Hepatocyte (in vitro differentiated cells): ENCODE measurements around the gene PRR5. TPM values are rescaled to one million over a fixed set of nuclear protein-coding genes. Genes with fewer than 3 reads are reported as not detected.

Experiments
- DNase-seq: peaks from one replicate; pipeline ENCODE4 v3.0.0-alpha.2; 2016; ENCODE audit warnings: low spot score
- H2AFZ ChIP-seq: fragments of 200-600 bp; sonication (generic); 2 replicates; pipeline ENCODE4 v1.6.0; 2016; ENCODE audit warnings: antibody characterized with exemption, mild to moderate bottlenecking
- H3K27ac ChIP-seq: fragments of 200-600 bp; sonication (generic); 2 replicates; pipeline ENCODE4 v1.5.1; 2016; ENCODE audit warnings: mild to moderate bottlenecking
- H3K27me3 ChIP-seq: fragments of 200-600 bp; sonication (generic); 2 replicates; pipeline ENCODE4 v1.6.1; 2016
- H3K36me3 ChIP-seq: fragments of 200-600 bp; sonication (generic); replicated peaks from 2 replicates; pipeline ENCODE4 v1.5.1; 2016; ENCODE audit warnings: low read depth; ENCODE audit not compliant: insufficient read depth
- H3K4me1 ChIP-seq: fragments of 200-600 bp; sonication (generic); 2 replicates; pipeline ENCODE4 v1.5.1; 2016; ENCODE audit warnings: mild to moderate bottlenecking, moderate library complexity; ENCODE audit not compliant: insufficient read depth
- H3K4me2 ChIP-seq: fragments of 200-600 bp; sonication (generic); 2 replicates; pipeline ENCODE4 v1.6.0; 2016
- H3K4me3 ChIP-seq: fragments of 200-600 bp; sonication (generic); 2 replicates; pipeline ENCODE4 v1.5.1; 2016; ENCODE audit warnings: mild to moderate bottlenecking
- H3K79me2 ChIP-seq: fragments of 200-600 bp; sonication (generic); 2 replicates; pipeline ENCODE4 v1.6.0; 2017; ENCODE audit warnings: mild to moderate bottlenecking
- H3K9me2 ChIP-seq: fragments of 200-600 bp; sonication (generic); replicated peaks from 2 replicates; pipeline ENCODE4 v1.6.0; 2017; ENCODE audit warnings: mild to moderate bottlenecking; ENCODE audit not compliant: insufficient read depth
- H3K9me3 ChIP-seq: fragments of 200-600 bp; sonication (generic); 2 replicates; pipeline ENCODE4 v1.5.1; 2016; ENCODE audit warnings: low read depth, mild to moderate bottlenecking
- H4K20me1 ChIP-seq: fragments of 200-600 bp; sonication (generic); 2 replicates; pipeline ENCODE4 v1.6.0; 2016; ENCODE audit warnings: mild to moderate bottlenecking; ENCODE audit not compliant: insufficient read depth, poor library complexity, severe bottlenecking
- CTCF ChIP-seq: fragments of 200-600 bp; sonication (generic); IDR thresholded peaks from 2 replicates; pipeline ENCODE4 v1.5.1; 2016; ENCODE audit warnings: antibody characterized with exemption, mild to moderate bottlenecking; ENCODE audit not compliant: poor library complexity
- EZH2 ChIP-seq: fragments of 200-600 bp; sonication (generic); IDR thresholded peaks from 2 replicates; pipeline ENCODE4 v1.6.1; 2016; ENCODE audit warnings: antibody characterized with exemption, mild to moderate bottlenecking, borderline replicate concordance
- EZH2phosphoT487 ChIP-seq: fragments of 200-600 bp; sonication (generic); IDR thresholded peaks from one replicate; pipeline ENCODE4 v1.6.1; 2018; ENCODE audit warnings: antibody characterized with exemption, mild to moderate bottlenecking, low read depth, moderate library complexity; ENCODE audit not compliant: unreplicated experiment, severe bottlenecking
- whole genome bisulfite sequencing: methylation state at CpG from one replicate; pipeline ENCODE4 v1.1.6; 2016; ENCODE audit warnings: low lambda C conversion rate; ENCODE audit errors: missing lambda C conversion rate; 5-methylcytosine and 5-hydroxymethylcytosine counted together
- polyA plus RNA-seq: library from polyadenylated mRNA; unstranded; fragments of >200 nt; fragmentation: Nextera tagmentation; extraction: Ambion mirVana; gene quantifications from 2 replicates; pipeline ENCODE4 v1.2.1, GENCODE V29; 2016
- total RNA-seq: library from RNA; depleted of rRNA; stranded (reverse); fragments of >200 nt; gene quantifications from 2 replicates; pipeline ENCODE4 v1.2.3, GENCODE V29; 2014

Gene PRR5
- total and polyA plus RNA-seq, 2 experiments from 2014 or later, result 44.2 to 84.9 TPM

GRCh38 chr22:44759430-44760310 is 57.7 kb downstream of the PRR5 start:
- peaks cover 30% of the 10 kb centered on the region for H3K4me1 ChIP-seq
- no peaks in the 10 kb centered on the region for H3K9me2 ChIP-seq
- peaks cover 68% of the 10 kb centered on the region for H3K79me2 ChIP-seq
- H3K27ac ChIP-seq, result no peak overlapping the region
- DNase-seq, result no peak
- no peak overlapping the region for H3K4me2 ChIP-seq
- no peaks in the 10 kb centered on the region for H3K36me3 ChIP-seq
- TF ChIP-seq EZH2phosphoT487 (no peak), CTCF (no peak), EZH2 (no peak)
- H3K4me3 ChIP-seq, result no peak overlapping the region
- no peaks in the 10 kb centered on the region for H3K9me3 ChIP-seq
- no peaks in the 10 kb centered on the region for H3K27me3 ChIP-seq
- 85% methylated on average over 18 of the region's 18 CpGs for WGBS
- H4K20me1 ChIP-seq, result no peaks in the 10 kb centered on the region
- H2AFZ ChIP-seq, result no peak overlapping the region

- DNase-seq, result no peak
- Histone ChIP-seq H4K20me1 (no peaks in the 10 kb centered on the region), H3K9me2 (no peaks in the 10 kb centered on the region), H3K4me1 (peaks cover 22% of the 10 kb centered on the region), H3K27ac (no peak overlapping the region), H2AFZ (no peak overlapping the region), H3K27me3 (no peaks in the 10 kb centered on the region), H3K79me2 (peaks cover 68% of the 10 kb centered on the region), H3K9me3 (no peaks in the 10 kb centered on the region), H3K4me3 (no peak overlapping the region), H3K4me2 (no peak overlapping the region), H3K36me3 (no peaks in the 10 kb centered on the region)
- no peak for TF ChIP-seq EZH2
- TF ChIP-seq EZH2phosphoT487, result no peak
- TF ChIP-seq CTCF, result no peak
- WGBS, result 77% methylated on average over 5 of the region's 5 CpGs
Observed at GRCh38 chr22:44760476-44760875, 58.5 kb downstream of the PRR5 start.

- Histone ChIP-seq H3K4me3 (no peak overlapping the region), H3K27ac (no peak overlapping the region), H3K36me3 (no peaks in the 10 kb centered on the region), H3K9me3 (no peaks in the 10 kb centered on the region), H3K4me2 (no peak overlapping the region), H3K9me2 (no peaks in the 10 kb centered on the region), H3K79me2 (peaks cover 68% of the 10 kb centered on the region), H3K27me3 (no peaks in the 10 kb centered on the region), H3K4me1 (peaks cover 18% of the 10 kb centered on the region), H2AFZ (no peak overlapping the region), H4K20me1 (no peaks in the 10 kb centered on the region)
- WGBS, result 86% methylated on average over 10 of the region's 10 CpGs
- no peak for TF ChIP-seq EZH2
- TF ChIP-seq CTCF, result no peak
- no peak for TF ChIP-seq EZH2phosphoT487
- no peak for DNase-seq
Observed at GRCh38 chr22:44761025-44761424, 59.0 kb downstream of the PRR5 start.
